ENCODE results near the gene CENPB. TPM values are rescaled to one million over a fixed set of nuclear protein-coding genes. Genes with fewer than 3 reads are reported as not detected.
"Not testable (repeated sequence)": the region's sequence is repeated elsewhere in the genome, so short reads cannot be mapped to it uniquely, and the experiment has no call there.

CENPB gene
- total RNA-seq, 1 experiment from 2014 or later = 205 TPM

GRCh38 chr20:3794168-3794567 lies 7.6 kb upstream of the CENPB start:
- DNase-seq (ENCODE audit: low spot score) = not testable (repeated sequence)

GRCh38 chr20:3789201-3789600 lies 2.7 kb upstream of the CENPB start:
- not testable (repeated sequence) for DNase-seq (ENCODE audit: low spot score)

GRCh38 chr20:3788685-3789155 lies 2.2 kb upstream of the CENPB start:
- no peak for DNase-seq (ENCODE audit: low spot score)

GRCh38 chr20:3787324-3788014 lies 929 bp upstream of the CENPB start:
- DNase-seq (ENCODE audit: low spot score) = no peak

- DNase-seq (ENCODE audit: low spot score) = peak; percentile 44
These were observed 435 bp downstream of the CENPB start for GRCh38 chr20:3786126-3786484.

- peak; percentile 40 for DNase-seq (ENCODE audit: low spot score)
These were observed 1.1 kb downstream of the CENPB start for GRCh38 chr20:3785240-3786125.

- DNase-seq (ENCODE audit: low spot score) = no peak
These were observed 1.7 kb downstream of the CENPB start for GRCh38 chr20:3784863-3785239.

- DNase-seq (ENCODE audit: low spot score) = no peak
These were observed 2.2 kb downstream of the CENPB start for GRCh38 chr20:3784216-3784853.

- DNase-seq (ENCODE audit: low spot score) = no peak
These were observed 2.9 kb downstream of the CENPB start for GRCh38 chr20:3783511-3784195.

GRCh38 chr20:3783068-3783489 lies 3.5 kb downstream of the CENPB start:
- DNase-seq (ENCODE audit: low spot score) = no peak

GRCh38 chr20:3782597-3782996 lies 3.9 kb downstream of the CENPB start:
- no peak for DNase-seq (ENCODE audit: low spot score)

GRCh38 chr20:3781153-3781910 lies 5.2 kb downstream of the CENPB start, which contains the start of gene SPEF1:
Gene SPEF1, minus strand, starts transcription at chr20:3781448. Its CDS starts 161 bp downstream, at chr20:3781287.
- DNase-seq (ENCODE audit: low spot score) = peak; percentile 95

GRCh38 chr20:3778976-3779375 lies 7.6 kb downstream of the CENPB start:
- DNase-seq (ENCODE audit: low spot score) = no peak

- DNase-seq (ENCODE audit: low spot score) = peak; percentile 38
These were observed 8.6 kb downstream of the CENPB start for GRCh38 chr20:3777716-3778629.

GRCh38 chr20:3777381-3777715 lies 9.2 kb downstream of the CENPB start:
- DNase-seq (ENCODE audit: low spot score) = no peak

- no peak for DNase-seq (ENCODE audit: low spot score)
These were observed 11.0 kb downstream of the CENPB start for GRCh38 chr20:3775457-3776108.

- DNase-seq (ENCODE audit: low spot score) = no peak
These were observed 14.9 kb downstream of the CENPB start for GRCh38 chr20:3771552-3772058.

GRCh38 chr20:3768342-3769130 lies 18.0 kb downstream of the CENPB start:
- DNase-seq (ENCODE audit: low spot score) = peak; percentile 73
